ES-I3 (cell line): ENCODE measurements around the gene UPF2.
"Not testable (repeated sequence)": the region's sequence is repeated elsewhere in the genome, so short reads cannot be mapped to it uniquely, and the experiment has no call there.

ENCODE experiments used
- H3K36me3 ChIP-seq: 2 replicates; pipeline ENCODE4 v1.6.1; 2013; ENCODE audit warnings: mild to moderate bottlenecking, low read length, control low read depth, moderate library complexity; ENCODE audit not compliant: insufficient read depth
- H3K4me1 ChIP-seq: 2 replicates; pipeline ENCODE4 v1.6.1; 2013; ENCODE audit warnings: mild to moderate bottlenecking, control low read depth, low read length; ENCODE audit not compliant: insufficient read depth
- H3K9ac ChIP-seq: 2 replicates; pipeline ENCODE4 v1.6.1; 2013; ENCODE audit warnings: low read depth, mild to moderate bottlenecking, low read length, moderate library complexity
- H3K9me3 ChIP-seq: 2 replicates; pipeline ENCODE4 v1.6.1; 2013; ENCODE audit warnings: mild to moderate bottlenecking, low read length, moderate library complexity; ENCODE audit not compliant: control insufficient read depth, insufficient read depth

Gene UPF2

GRCh38 chr10:12019283-12019971, 23.2 kb downstream of the UPF2 start:
- Histone ChIP-seq H3K9me3 (no peaks in the 10 kb centered on the region), H3K36me3 (peaks cover 3% of the 10 kb centered on the region; the same call in 1 of the 2 replicates), H3K4me1 (no peaks in the 10 kb centered on the region), H3K9ac (no peak overlapping the region)

GRCh38 chr10:12018438-12019282, 23.9 kb downstream of the UPF2 start:
- no peaks in the 10 kb centered on the region for H3K9me3 ChIP-seq
- peaks cover 3% of the 10 kb centered on the region; the same call in 1 of the 2 replicates for H3K36me3 ChIP-seq
- no peak overlapping the region for H3K9ac ChIP-seq
- no peaks in the 10 kb centered on the region for H3K4me1 ChIP-seq

- no peak overlapping the region for H3K9ac ChIP-seq
- H3K9me3 ChIP-seq: no peaks in the 10 kb centered on the region
- no peaks in the 10 kb centered on the region for H3K4me1 ChIP-seq
- no peaks in the 10 kb centered on the region; the same call in none of the 2 replicates for H3K36me3 ChIP-seq
These were observed 28.7 kb downstream of the UPF2 start for GRCh38 chr10:12013926-12014325.

- not testable (repeated sequence) for H3K36me3 ChIP-seq, H3K9me3 ChIP-seq, H3K4me1 ChIP-seq
These were observed 29.2 kb downstream of the UPF2 start for GRCh38 chr10:12013391-12013790.

GRCh38 chr10:12010353-12010752, 32.3 kb downstream of the UPF2 start:
- 0 out of 2 replicates have a peak, but pooled peaks cover 4% of the 10 kb centered on the region for H3K4me1 ChIP-seq
- no peaks in the 10 kb centered on the region for H3K9me3 ChIP-seq
- H3K36me3 ChIP-seq: no peaks in the 10 kb centered on the region; the same call in none of the 2 replicates
- no peak overlapping the region for H3K9ac ChIP-seq

More at GRCh38 chr10:12013391-12013790, 29.2 kb downstream of the UPF2 start:
- not testable (repeated sequence) for H3K9ac ChIP-seq

GRCh38 chr10:12008842-12009241, 33.8 kb downstream of the UPF2 start:
- H3K4me1 ChIP-seq, H3K9me3 ChIP-seq, H3K9ac ChIP-seq, H3K36me3 ChIP-seq: not testable (repeated sequence)

GRCh38 chr10:12006671-12007070, 35.9 kb downstream of the UPF2 start:
- Histone ChIP-seq H3K9ac (no peak overlapping the region), H3K9me3 (no peaks in the 10 kb centered on the region), H3K4me1 (0 out of 2 replicates have a peak, but pooled peaks cover 4% of the 10 kb centered on the region), H3K36me3 (no peaks in the 10 kb centered on the region; the same call in none of the 2 replicates)

- H3K4me1 ChIP-seq: no peaks in the 10 kb centered on the region
- H3K9me3 ChIP-seq: no peaks in the 10 kb centered on the region
- no peaks in the 10 kb centered on the region; the same call in 1 of the 2 replicates for H3K36me3 ChIP-seq
- no peak overlapping the region for H3K9ac ChIP-seq
These were observed 48.7 kb downstream of the UPF2 start for GRCh38 chr10:11993834-11994468.

GRCh38 chr10:11988924-11989323, 53.7 kb downstream of the UPF2 start:
- Histone ChIP-seq H3K9ac (no peak overlapping the region), H3K4me1 (no peaks in the 10 kb centered on the region), H3K36me3 (no peaks in the 10 kb centered on the region), H3K9me3 (no peaks in the 10 kb centered on the region)

GRCh38 chr10:11986593-11987216, 55.9 kb downstream of the UPF2 start:
- H3K4me1 ChIP-seq: no peaks in the 10 kb centered on the region
- no peaks in the 10 kb centered on the region for H3K9me3 ChIP-seq
- H3K9ac ChIP-seq: no peak overlapping the region
- H3K36me3 ChIP-seq: no peaks in the 10 kb centered on the region

- Histone ChIP-seq H3K9ac (no peak overlapping the region), H3K36me3 (no peaks in the 10 kb centered on the region), H3K9me3 (no peaks in the 10 kb centered on the region), H3K4me1 (peaks cover 8% of the 10 kb centered on the region; the same call in 1 of the 2 replicates)
These were observed 60.4 kb downstream of the UPF2 start for GRCh38 chr10:11982253-11982652.

GRCh38 chr10:11975795-11976194, 66.8 kb downstream of the UPF2 start:
- Histone ChIP-seq H3K9me3 (no peaks in the 10 kb centered on the region), H3K4me1 (peaks cover 8% of the 10 kb centered on the region; the same call in 1 of the 2 replicates), H3K36me3 (no peaks in the 10 kb centered on the region), H3K9ac (no peak overlapping the region)

- not testable (repeated sequence) for H3K4me1 ChIP-seq, H3K36me3 ChIP-seq, H3K9ac ChIP-seq, H3K9me3 ChIP-seq
These were observed 70.1 kb downstream of the UPF2 start for GRCh38 chr10:11972523-11972922.

- Histone ChIP-seq H3K36me3 (peaks cover 7% of the 10 kb centered on the region), H3K9ac (no peak overlapping the region), H3K9me3 (peaks cover 4% of the 10 kb centered on the region; the same call in 1 of the 2 replicates), H3K4me1 (no peaks in the 10 kb centered on the region)
These were observed 80.4 kb downstream of the UPF2 start for GRCh38 chr10:11962176-11962575.
